Measurements from ENCODE around the gene KBTBD4. TPM values are rescaled to one million over a fixed set of nuclear protein-coding genes. Genes with fewer than 3 reads are reported as not detected.

Gene KBTBD4
- total RNA-seq, 1 donor from 2014 or later: 14.2 TPM

DNA sequence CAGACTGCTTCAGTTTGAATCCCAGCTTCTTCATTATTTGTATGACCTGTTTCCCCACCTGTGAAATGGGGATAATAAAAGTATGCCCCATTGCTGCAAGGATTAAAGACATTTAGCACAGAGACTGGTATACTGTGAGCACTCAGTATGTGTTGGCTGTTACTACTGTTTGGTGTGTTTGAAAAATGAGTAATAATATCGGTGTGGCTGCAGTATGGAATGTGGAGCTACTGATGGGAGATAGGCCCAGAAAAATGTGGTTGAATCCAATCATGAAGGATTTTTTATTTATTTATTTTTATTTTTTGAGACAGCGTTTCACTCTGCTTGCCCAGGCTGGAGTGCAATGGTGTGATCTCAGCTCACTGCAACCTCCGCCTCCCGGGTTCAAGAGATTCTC is 24.5 kb upstream of the KBTBD4 start:
- H3K4me3 Mint-ChIP-seq (ENCODE audit: low read depth): no peak overlapping the region
- no peak overlapping the region for H3K27ac Mint-ChIP-seq
- no peaks in the 10 kb centered on the region for H3K9me3 Mint-ChIP-seq
- H3K36me3 Mint-ChIP-seq (ENCODE audit: low read depth): peaks cover 6% of the 10 kb centered on the region
- DNase-seq (ENCODE audit: low spot score): no peak
- H3K27me3 Mint-ChIP-seq (ENCODE audit: low read depth): no peaks in the 10 kb centered on the region
- intact Hi-C loops (cut with micrococcal nuclease): no loop called here
- no peaks in the 10 kb centered on the region for H3K4me1 Mint-ChIP-seq (ENCODE audit: low read depth)

- Mint-ChIP-seq H3K9me3 (no peaks in the 10 kb centered on the region), H3K4me3 (ENCODE audit: low read depth) (no peak overlapping the region), H3K36me3 (ENCODE audit: low read depth) (no peaks in the 10 kb centered on the region), H3K4me1 (ENCODE audit: low read depth) (no peaks in the 10 kb centered on the region), H3K27me3 (ENCODE audit: low read depth) (peaks cover 5% of the 10 kb centered on the region), H3K27ac (no peak overlapping the region)
- no peak for DNase-seq (ENCODE audit: low spot score)
- intact Hi-C loops (cut with micrococcal nuclease): no loop called here
Observed at GRCh38 chr11:47599902-47600301, 21.1 kb upstream of the KBTBD4 start.

GRCh38 chr11:47595967-47596366 is 17.2 kb upstream of the KBTBD4 start:
- no peak for DNase-seq (ENCODE audit: low spot score)
- intact Hi-C loops (cut with micrococcal nuclease): no loop called here
- H3K4me3 Mint-ChIP-seq (ENCODE audit: low read depth): no peak overlapping the region
- H3K4me1 Mint-ChIP-seq (ENCODE audit: low read depth): peaks cover 3% of the 10 kb centered on the region
- H3K27me3 Mint-ChIP-seq (ENCODE audit: low read depth): peaks cover 28% of the 10 kb centered on the region
- no peaks in the 10 kb centered on the region for H3K9me3 Mint-ChIP-seq
- no peaks in the 10 kb centered on the region for H3K36me3 Mint-ChIP-seq (ENCODE audit: low read depth)
- H3K27ac Mint-ChIP-seq: no peak overlapping the region

DNA sequence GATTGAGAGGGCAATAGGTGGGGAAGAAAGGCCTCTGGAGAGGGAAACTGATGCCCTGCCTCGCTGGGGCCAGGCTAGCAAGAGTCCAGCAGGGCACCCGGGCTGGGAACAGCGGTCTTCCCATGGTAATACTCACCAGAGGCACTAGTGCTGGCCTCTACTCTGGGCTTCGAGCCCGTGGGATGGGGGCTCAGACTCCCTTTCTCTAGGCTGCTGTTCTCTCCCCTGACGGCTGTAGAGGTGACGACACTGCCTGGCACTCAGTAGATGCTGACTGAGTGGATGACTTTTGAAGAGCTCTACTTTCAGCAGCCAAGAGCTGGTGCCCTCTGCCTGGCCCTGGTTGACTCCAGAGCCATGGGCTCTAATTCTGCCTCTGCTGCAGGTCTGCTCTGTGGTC is 16.3 kb upstream of the KBTBD4 start:
- peaks cover 28% of the 10 kb centered on the region for H3K27me3 Mint-ChIP-seq (ENCODE audit: low read depth)
- DNase-seq (ENCODE audit: low spot score): no peak
- no peak overlapping the region for H3K4me3 Mint-ChIP-seq (ENCODE audit: low read depth)
- no peak overlapping the region for H3K27ac Mint-ChIP-seq
- H3K4me1 Mint-ChIP-seq (ENCODE audit: low read depth): peaks cover 3% of the 10 kb centered on the region
- intact Hi-C loops (cut with micrococcal nuclease): no loop called here
- no peaks in the 10 kb centered on the region for H3K36me3 Mint-ChIP-seq (ENCODE audit: low read depth)
- H3K9me3 Mint-ChIP-seq: no peaks in the 10 kb centered on the region

GRCh38 chr11:47593934-47594855 is 15.4 kb upstream of the KBTBD4 start, which contains the start of gene C1QTNF4:
Gene C1QTNF4, minus strand, starts transcription at chr11:47594411. Its CDS starts 3,601 bp downstream, at chr11:47590810.
- Mint-ChIP-seq H3K27ac (no peak within 1 kb of the TSS), H3K4me3 (ENCODE audit: low read depth) (no peak within 1 kb of the TSS), H3K36me3 (ENCODE audit: low read depth) (no peaks in the 10 kb centered on the region), H3K27me3 (ENCODE audit: low read depth) (peaks cover 28% of the 10 kb centered on the region), H3K4me1 (ENCODE audit: low read depth) (peaks cover 3% of the 10 kb centered on the region), H3K9me3 (no peaks in the 10 kb centered on the region)
- intact Hi-C loops (cut with micrococcal nuclease): no loop called here
- no peak for DNase-seq (ENCODE audit: low spot score)

DNA sequence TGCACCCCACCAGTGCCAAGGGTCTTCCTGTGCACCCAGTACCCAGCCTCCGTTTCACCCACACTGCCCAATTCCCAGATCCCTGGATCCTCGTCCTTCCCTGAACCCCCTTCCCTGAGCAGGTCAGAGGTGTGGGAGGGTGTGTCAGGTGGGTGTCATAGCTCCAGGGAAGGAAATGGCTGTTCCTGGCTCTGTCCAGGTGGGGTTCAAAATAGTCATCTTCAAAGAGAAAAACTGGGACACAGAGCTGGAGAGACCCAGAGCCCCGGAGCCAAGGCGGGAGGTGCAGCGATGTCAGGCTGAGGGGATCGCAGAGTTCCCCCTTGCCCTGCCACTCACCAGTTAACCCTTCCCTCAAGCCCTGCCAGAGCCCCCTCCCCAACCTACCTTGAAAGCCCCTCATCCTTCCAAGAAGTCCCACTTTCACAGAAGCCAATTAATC is 14.7 kb upstream of the KBTBD4 start:
- intact Hi-C loops (cut with micrococcal nuclease): no loop called here
- Mint-ChIP-seq H3K4me1 (ENCODE audit: low read depth) (peaks cover 3% of the 10 kb centered on the region), H3K36me3 (ENCODE audit: low read depth) (no peaks in the 10 kb centered on the region), H3K27me3 (ENCODE audit: low read depth) (peaks cover 28% of the 10 kb centered on the region), H3K4me3 (ENCODE audit: low read depth) (no peak overlapping the region), H3K27ac (no peak overlapping the region), H3K9me3 (no peaks in the 10 kb centered on the region)
- no peak for DNase-seq (ENCODE audit: low spot score)

GRCh38 chr11:47592970-47593369 is 14.2 kb upstream of the KBTBD4 start:
- no peak overlapping the region for H3K27ac Mint-ChIP-seq
- H3K4me3 Mint-ChIP-seq (ENCODE audit: low read depth): no peak overlapping the region
- DNase-seq (ENCODE audit: low spot score): no peak
- H3K36me3 Mint-ChIP-seq (ENCODE audit: low read depth): no peaks in the 10 kb centered on the region
- intact Hi-C loops (cut with micrococcal nuclease): no loop called here
- peaks cover 28% of the 10 kb centered on the region for H3K27me3 Mint-ChIP-seq (ENCODE audit: low read depth)
- H3K9me3 Mint-ChIP-seq: no peaks in the 10 kb centered on the region
- H3K4me1 Mint-ChIP-seq (ENCODE audit: low read depth): peaks cover 3% of the 10 kb centered on the region

GRCh38 chr11:47592251-47592650 is 13.5 kb upstream of the KBTBD4 start:
- intact Hi-C loops (cut with micrococcal nuclease): no loop called here
- peaks cover 28% of the 10 kb centered on the region for H3K27me3 Mint-ChIP-seq (ENCODE audit: low read depth)
- H3K27ac Mint-ChIP-seq: no peak overlapping the region
- H3K36me3 Mint-ChIP-seq (ENCODE audit: low read depth): no peaks in the 10 kb centered on the region
- H3K9me3 Mint-ChIP-seq: no peaks in the 10 kb centered on the region
- peaks cover 3% of the 10 kb centered on the region for H3K4me1 Mint-ChIP-seq (ENCODE audit: low read depth)
- H3K4me3 Mint-ChIP-seq (ENCODE audit: low read depth): no peak overlapping the region
- DNase-seq (ENCODE audit: low spot score): no peak

DNA sequence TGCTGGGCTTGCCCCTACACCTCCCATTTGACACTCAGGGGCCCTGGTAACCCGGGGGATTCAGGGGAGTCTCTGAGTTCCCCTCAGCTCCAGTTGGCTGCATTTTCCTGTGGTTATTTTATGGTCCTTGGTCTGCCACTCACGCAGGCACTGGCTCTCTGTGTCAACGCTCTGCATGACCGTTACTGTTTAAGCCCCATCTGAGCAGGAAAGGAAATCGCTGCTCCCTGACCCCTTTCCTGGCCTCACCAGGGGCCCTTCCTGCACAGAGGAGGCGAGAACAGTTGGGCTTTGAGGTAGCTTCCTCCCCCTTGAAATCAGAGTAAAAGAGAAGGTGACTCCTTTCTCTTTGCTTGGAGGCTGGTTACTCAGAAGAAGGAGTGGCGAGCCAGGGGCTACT is 13.0 kb upstream of the KBTBD4 start:
- Mint-ChIP-seq H3K27me3 (ENCODE audit: low read depth) (peaks cover 28% of the 10 kb centered on the region), H3K9me3 (no peaks in the 10 kb centered on the region), H3K4me1 (ENCODE audit: low read depth) (peaks cover 3% of the 10 kb centered on the region), H3K36me3 (ENCODE audit: low read depth) (no peaks in the 10 kb centered on the region), H3K4me3 (ENCODE audit: low read depth) (no peak overlapping the region), H3K27ac (no peak overlapping the region)
- no peak for DNase-seq (ENCODE audit: low spot score)
- intact Hi-C loops (cut with micrococcal nuclease): no loop called here

- H3K4me3 Mint-ChIP-seq (ENCODE audit: low read depth): no peak overlapping the region
- no peak for DNase-seq (ENCODE audit: low spot score)
- H3K27ac Mint-ChIP-seq: no peak overlapping the region
- H3K36me3 Mint-ChIP-seq (ENCODE audit: low read depth): no peaks in the 10 kb centered on the region
- H3K9me3 Mint-ChIP-seq: no peaks in the 10 kb centered on the region
- peaks cover 24% of the 10 kb centered on the region for H3K27me3 Mint-ChIP-seq (ENCODE audit: low read depth)
- H3K4me1 Mint-ChIP-seq (ENCODE audit: low read depth): peaks cover 3% of the 10 kb centered on the region
- intact Hi-C loops (cut with micrococcal nuclease): no loop called here
Observed at GRCh38 chr11:47589977-47590861, 11.4 kb upstream of the KBTBD4 start.

DNA sequence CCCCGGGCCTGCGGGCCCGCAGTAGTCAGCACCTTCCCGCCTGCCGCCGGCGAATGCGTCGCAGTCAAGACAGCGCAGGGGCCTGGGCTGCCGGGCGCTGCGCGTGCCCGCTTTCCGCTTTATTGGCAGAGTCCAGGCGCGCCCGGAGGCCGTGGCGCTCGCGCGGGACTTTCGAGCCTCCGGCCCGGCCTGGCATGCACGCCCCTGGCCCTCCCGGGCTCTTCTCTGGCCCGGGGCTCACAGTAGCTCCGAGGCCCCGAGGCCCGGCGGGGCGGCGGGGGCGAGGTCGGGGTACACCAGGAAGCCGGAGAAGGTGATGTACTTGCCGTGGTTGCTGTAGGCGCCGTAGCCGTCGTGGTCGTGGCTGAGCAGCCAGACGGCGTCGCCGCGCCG is 10.8 kb upstream of the KBTBD4 start:
- Mint-ChIP-seq H3K4me3 (ENCODE audit: low read depth) (no peak overlapping the region), H3K4me1 (ENCODE audit: low read depth) (peaks cover 3% of the 10 kb centered on the region), H3K27me3 (ENCODE audit: low read depth) (peaks cover 20% of the 10 kb centered on the region), H3K27ac (no peak overlapping the region), H3K36me3 (ENCODE audit: low read depth) (peaks cover 3% of the 10 kb centered on the region), H3K9me3 (no peaks in the 10 kb centered on the region)
- intact Hi-C loops (cut with micrococcal nuclease): no loop called here
- no peak for DNase-seq (ENCODE audit: low spot score)

- Mint-ChIP-seq H3K27me3 (ENCODE audit: low read depth) (peaks cover 16% of the 10 kb centered on the region), H3K4me3 (ENCODE audit: low read depth) (no peak overlapping the region), H3K36me3 (ENCODE audit: low read depth) (peaks cover 8% of the 10 kb centered on the region), H3K9me3 (no peaks in the 10 kb centered on the region), H3K27ac (no peak overlapping the region), H3K4me1 (ENCODE audit: low read depth) (peaks cover 3% of the 10 kb centered on the region)
- no peak for DNase-seq (ENCODE audit: low spot score)
- intact Hi-C loops (cut with micrococcal nuclease): no loop called here
Observed at GRCh38 chr11:47589118-47589517, 10.3 kb upstream of the KBTBD4 start.

Measured in activated T-helper 2 cell treated with anti-CD3 and anti-CD28 coated beads, Interferon-gamma antibody, Interleukin-2, Interleukin-4, amounts not matched to agents 10 μg/mL and 5 μg/mL and 100 μg/mL, durations not matched to agents 14 hours and 24 hours and 36 hours (primary cell).